Measurements from ENCODE around the gene CTIF. TPM values are rescaled to one million over a fixed set of nuclear protein-coding genes. Genes with fewer than 3 reads are reported as not detected.

Gene CTIF
- polyA plus RNA-seq, 1 experiment = 40.2 TPM

DNA sequence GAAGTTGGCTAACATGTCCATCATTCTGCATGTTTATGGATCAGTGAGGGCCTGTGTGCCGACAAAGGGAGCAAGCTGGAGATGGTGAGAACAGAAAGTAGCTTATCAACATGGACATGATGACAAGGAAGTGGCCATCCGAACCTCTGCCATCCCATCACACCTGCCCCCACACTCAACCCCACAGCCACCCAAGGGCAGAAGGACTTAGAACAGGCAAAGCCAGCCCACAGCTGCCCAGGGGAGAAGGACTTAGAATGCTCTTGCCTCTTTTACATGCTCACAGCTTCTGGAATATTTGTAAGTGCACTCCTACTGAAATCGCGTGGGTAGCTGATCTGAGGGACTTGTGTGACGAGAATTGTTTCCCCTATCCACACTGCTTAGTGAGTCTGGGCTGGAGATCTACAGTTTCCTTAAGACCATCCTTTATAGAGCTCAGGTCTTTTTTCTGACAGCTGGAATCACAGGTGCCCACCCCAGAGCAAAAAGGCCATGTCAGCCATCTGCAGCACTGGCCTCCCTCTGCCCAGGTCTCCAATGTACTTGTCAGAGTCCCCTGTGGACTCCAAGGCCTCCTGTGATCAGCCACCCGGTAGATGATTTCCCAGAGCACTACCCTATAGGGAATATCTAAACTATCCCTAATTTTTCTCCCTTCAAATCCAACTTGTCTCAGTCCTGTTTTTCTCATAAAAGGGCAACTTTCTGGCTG lies 257.8 kb downstream of the CTIF start:
- H3K27me3 ChIP-seq (ENCODE audit: control insufficient read depth, insufficient read depth, low read length) = no peaks in the 10 kb centered on the region
- CTCF ChIA-PET = no interaction called here
- TF ChIP-seq, protein P1, sequence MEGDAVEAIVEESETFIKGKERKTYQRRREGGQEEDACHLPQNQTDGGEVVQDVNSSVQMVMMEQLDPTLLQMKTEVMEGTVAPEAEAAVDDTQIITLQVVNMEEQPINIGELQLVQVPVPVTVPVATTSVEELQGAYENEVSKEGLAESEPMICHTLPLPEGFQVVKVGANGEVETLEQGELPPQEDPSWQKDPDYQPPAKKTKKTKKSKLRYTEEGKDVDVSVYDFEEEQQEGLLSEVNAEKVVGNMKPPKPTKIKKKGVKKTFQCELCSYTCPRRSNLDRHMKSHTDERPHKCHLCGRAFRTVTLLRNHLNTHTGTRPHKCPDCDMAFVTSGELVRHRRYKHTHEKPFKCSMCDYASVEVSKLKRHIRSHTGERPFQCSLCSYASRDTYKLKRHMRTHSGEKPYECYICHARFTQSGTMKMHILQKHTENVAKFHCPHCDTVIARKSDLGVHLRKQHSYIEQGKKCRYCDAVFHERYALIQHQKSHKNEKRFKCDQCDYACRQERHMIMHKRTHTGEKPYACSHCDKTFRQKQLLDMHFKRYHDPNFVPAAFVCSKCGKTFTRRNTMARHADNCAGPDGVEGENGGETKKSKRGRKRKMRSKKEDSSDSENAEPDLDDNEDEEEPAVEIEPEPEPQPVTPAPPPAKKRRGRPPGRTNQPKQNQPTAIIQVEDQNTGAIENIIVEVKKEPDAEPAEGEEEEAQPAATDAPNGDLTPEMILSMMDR (IDR thresholded peaks at IDR 0.05; ENCODE audit: low read depth, low read length) = no peak
- POLR2A ChIA-PET = no interaction called here
- no peak overlapping the region for H3K4me3 ChIP-seq (ENCODE audit: low read depth, low read length)
- H3K27ac ChIP-seq (ENCODE audit: low read depth, low read length) = no peak overlapping the region
- no peaks in the 10 kb centered on the region for H3K9me3 ChIP-seq (ENCODE audit: control insufficient read depth, insufficient read depth, low read length)
- DNase-seq (ENCODE audit: low read depth, low spot score) = no peak

DNA sequence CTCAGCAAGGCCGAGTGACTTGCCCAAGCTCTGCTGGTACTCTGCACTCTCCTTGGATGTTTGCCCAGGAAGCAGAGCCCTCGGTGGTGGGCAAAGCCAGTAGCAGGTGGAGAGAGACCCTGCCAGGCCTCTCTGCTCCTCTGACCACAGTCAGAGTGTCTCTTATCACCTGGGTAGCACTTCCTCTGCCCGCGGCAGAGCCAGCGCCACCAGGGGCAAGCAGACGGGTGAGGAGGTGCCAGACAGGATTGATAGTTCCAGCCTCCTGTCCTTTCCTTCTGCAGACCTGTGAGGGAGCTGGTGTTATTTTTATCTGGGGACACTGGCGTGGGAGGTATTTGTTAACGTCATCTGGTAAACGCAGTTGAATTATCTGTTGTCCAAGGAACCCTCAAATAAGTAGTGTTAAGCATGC lies 259.0 kb downstream of the CTIF start:
- Histone ChIP-seq H3K27me3 (ENCODE audit: control insufficient read depth, insufficient read depth, low read length) (no peaks in the 10 kb centered on the region), H3K9me3 (ENCODE audit: control insufficient read depth, insufficient read depth, low read length) (no peaks in the 10 kb centered on the region), H3K27ac (ENCODE audit: low read depth, low read length) (no peak overlapping the region), H3K4me3 (ENCODE audit: low read depth, low read length) (no peak overlapping the region)
- TF ChIP-seq, protein P1 (IDR thresholded peaks at IDR 0.05; ENCODE audit: low read depth, low read length) = no peak
- POLR2A ChIA-PET = no interaction called here
- DNase-seq (ENCODE audit: low read depth, low spot score) = no peak
- CTCF ChIA-PET = no interaction called here

DNA sequence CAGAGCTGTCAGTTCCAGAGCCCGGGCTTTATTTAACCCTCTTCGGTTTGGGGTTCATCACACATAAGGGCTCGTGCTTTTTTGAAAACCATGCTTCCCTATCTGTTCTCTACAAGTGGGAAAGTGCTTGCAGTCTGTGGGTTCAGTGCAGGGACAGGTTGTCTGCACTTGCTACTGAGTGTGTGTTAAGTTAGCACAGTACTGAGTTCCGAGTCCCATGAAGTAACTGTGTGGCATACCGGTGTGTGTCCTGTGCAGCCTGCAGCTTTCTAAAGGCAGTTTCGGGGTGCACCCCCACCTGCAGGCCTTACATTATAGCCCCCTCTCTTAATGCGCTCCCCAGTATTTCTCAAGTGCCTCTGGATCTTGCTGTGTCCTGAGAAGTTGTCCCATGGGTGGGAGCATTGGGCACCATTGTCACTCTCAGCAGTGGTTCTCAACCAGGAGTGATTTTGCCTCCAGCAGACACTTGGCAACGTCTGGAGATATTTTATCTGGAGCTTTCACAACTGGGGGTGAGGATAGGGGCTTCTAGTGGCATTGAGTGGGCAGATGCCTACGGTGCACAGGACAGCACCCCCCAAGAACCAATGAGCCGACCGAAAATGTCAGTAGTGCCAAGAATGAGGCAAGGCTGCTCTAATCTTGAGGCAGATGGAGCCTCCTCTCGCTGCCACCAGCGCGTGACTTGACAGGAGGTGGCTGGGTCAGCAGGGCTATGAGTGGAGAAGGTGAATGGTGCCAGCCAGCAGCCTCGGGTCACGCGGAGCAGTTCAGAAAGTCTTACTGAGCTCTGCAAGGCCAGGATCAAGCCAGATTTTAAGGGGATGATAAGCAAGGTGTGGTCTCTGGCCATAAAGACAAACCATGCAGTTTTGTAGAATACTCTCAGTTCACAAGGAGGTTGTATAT lies 259.8 kb downstream of the CTIF start:
- TF ChIP-seq, protein P1 (IDR thresholded peaks at IDR 0.05; ENCODE audit: low read depth, low read length) = no peak
- ChIA-PET CTCF (no interaction called here), POLR2A (no interaction called here)
- no peak overlapping the region for H3K27ac ChIP-seq (ENCODE audit: low read depth, low read length)
- no peaks in the 10 kb centered on the region for H3K9me3 ChIP-seq (ENCODE audit: control insufficient read depth, insufficient read depth, low read length)
- H3K27me3 ChIP-seq (ENCODE audit: control insufficient read depth, insufficient read depth, low read length) = no peaks in the 10 kb centered on the region
- DNase-seq (ENCODE audit: low read depth, low spot score) = no peak
- H3K4me3 ChIP-seq (ENCODE audit: low read depth, low read length) = no peak overlapping the region

DNA sequence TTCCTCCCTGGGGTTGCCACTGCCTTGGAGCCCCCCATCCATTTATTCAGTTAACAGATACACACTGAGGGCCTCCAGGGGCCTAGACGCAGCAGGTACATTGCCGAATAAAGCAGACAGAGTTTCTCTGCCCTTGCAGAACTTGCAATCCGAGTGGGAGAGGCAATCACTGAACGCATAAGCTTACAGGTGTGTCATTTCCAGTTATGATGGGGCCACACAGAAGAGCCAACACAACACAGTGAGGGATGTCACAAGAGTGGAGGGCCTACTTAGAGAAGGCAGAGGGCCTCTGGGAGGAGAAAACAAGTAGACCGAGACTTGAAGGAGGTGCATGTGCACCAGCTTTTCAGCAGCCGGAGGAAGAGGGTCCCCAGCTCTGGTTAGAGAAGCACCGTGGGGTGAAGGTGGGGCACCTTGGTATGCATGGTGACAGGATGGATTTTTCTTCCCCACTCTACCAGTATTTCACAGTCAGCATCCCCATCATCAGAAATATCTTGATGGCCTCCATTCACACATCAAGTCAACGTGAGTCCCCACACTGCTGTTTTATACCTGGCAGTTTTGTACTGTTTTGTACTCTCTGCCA lies 261.0 kb downstream of the CTIF start:
- Histone ChIP-seq H3K4me3 (ENCODE audit: low read depth, low read length) (no peak overlapping the region), H3K27ac (ENCODE audit: low read depth, low read length) (no peak overlapping the region), H3K27me3 (ENCODE audit: control insufficient read depth, insufficient read depth, low read length) (no peaks in the 10 kb centered on the region), H3K9me3 (ENCODE audit: control insufficient read depth, insufficient read depth, low read length) (no peaks in the 10 kb centered on the region)
- TF ChIP-seq, protein P1 (IDR thresholded peaks at IDR 0.05; ENCODE audit: low read depth, low read length) = no peak
- ChIA-PET POLR2A (no interaction called here), CTCF (no interaction called here)
- DNase-seq (ENCODE audit: low read depth, low spot score) = no peak

GRCh38 chr18:48800466-48800865 lies 261.6 kb downstream of the CTIF start:
- no peak overlapping the region for H3K4me3 ChIP-seq (ENCODE audit: low read depth, low read length)
- DNase-seq (ENCODE audit: low read depth, low spot score) = no peak
- CTCF ChIA-PET = no interaction called here
- no peaks in the 10 kb centered on the region for H3K27me3 ChIP-seq (ENCODE audit: control insufficient read depth, insufficient read depth, low read length)
- TF ChIP-seq, protein P1 (IDR thresholded peaks at IDR 0.05; ENCODE audit: low read depth, low read length) = no peak
- POLR2A ChIA-PET = no interaction called here
- H3K9me3 ChIP-seq (ENCODE audit: control insufficient read depth, insufficient read depth, low read length) = no peaks in the 10 kb centered on the region
- H3K27ac ChIP-seq (ENCODE audit: low read depth, low read length) = no peak overlapping the region

Measured in AG04450 (cell line).